Islet of Langerhans (tissue), 1 donor: Measurements from ENCODE around the gene TIGD1.
"Not testable (repeated sequence)": the region's sequence is repeated elsewhere in the genome, so short reads cannot be mapped to it uniquely, and the experiment has no call there.

ENCODE experiments used
- FAIRE-seq: peaks from one replicate; lab custom pipeline; 2011; peaks lifted over from hg19 to GRCh38; lab: Jason Lieb, UNC

The TIGD1 gene

DNA sequence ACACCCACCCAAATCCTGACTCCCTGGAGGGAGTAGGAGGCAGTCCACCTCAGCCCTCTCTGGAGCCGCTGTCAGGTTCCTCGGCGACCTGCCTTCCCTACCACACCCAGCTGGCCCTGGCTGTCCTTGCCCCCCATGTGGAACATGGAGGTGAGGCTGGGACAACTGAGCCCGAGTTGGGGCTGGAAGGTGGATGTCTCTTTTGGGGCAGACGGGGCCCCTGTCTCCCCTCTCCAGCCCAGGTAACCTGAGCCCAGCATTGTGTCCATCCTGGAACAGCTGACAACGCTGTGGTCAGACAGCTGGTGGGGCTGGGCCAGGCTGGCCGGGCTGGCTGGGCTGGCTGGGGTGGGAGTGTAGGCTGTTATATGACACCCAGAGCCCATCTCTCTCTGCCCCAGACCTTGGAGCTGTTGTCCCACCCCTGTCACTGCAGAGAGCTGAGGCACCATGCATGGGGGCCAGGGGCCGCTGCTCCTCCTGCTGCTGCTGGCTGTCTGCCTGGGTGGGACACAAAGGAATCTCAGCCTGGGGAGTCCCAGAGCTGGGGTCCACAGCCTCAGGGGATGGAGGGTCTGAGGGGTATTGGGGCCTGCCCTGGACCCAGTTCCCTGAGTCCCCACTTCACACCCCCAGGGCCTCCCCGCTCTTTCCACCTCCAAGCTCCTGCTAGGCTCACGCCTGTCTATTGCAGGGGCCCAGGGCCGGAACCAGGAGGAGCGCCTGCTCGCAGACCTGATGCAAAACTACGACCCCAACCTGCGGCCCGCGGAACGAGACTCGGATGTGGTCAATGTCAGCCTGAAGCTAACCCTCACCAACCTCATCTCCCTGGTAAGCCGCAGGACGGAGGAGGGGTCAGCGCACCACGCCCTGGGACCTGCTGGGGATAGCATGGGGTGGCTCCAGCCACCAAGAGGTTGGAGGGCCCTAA lies 10.8 kb downstream of the TIGD1 start, which contains the start of gene CHRNG:
TSS of gene CHRNG (plus strand) at position 395 of the 934 bp plus-strand sequence. CDS start at position 451, 56 bp downstream.
- FAIRE-seq = no peak

DNA sequence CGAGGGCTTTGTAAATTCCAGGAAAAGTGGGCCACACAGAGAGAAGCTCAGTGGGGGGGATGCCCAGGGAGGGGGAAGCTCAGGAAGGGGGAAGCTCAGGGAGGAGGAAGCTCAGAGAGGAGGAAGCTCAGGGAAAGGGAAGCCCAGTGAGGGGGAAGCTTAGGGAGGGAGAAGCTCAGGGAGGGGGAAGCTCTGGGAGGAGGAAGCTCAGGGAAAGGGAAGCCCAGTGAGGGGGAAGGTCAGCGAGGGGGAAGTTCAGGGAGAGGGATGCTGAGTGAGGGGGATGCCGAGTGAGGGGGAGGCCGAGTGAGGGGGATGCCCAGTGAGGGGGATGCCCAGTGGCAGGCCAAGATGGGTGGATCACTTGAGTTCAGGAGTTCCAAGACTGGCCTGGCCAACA lies 11.7 kb downstream of the TIGD1 start:
- FAIRE-seq = no peak

DNA sequence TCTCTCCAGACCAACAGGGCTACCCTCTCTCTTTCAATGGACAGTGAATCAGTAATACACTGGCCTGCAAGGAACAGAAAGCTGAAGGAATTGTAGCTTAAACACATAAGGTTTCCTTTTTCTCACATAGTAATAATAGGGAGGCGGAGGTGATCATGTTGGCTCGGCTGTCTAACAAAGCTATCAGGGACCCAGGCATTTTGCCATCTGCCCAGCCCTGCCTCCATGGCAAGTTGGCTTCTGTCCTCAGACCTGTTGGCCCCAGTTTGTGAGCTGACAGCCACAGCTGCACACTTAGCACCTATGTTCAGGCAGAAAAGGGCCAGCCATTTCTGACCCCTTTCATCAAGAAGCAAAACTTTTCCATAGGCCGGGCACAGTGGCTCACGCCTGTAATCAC lies 12.9 kb downstream of the TIGD1 start:
- FAIRE-seq = no peak

DNA sequence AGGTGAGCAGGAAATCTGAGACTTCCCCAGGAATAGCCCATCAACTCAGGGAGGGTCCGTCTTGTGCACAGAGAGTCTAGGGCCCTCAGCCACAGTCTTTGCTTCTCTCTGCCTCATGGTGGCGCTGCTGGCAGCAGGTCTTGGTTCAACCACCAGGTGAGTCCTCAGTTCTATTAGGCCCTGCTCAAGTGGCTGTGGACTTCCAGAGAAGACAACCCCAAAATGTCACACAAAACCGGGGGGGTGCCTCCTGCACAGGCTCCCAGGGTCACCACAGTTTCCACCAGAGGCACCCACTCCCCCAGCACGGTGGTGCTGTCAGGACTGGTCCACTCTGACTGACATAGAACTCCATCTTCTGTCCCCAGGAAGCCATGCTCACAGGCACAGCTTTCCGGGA lies 13.3 kb downstream of the TIGD1 start:
- FAIRE-seq = no peak

DNA sequence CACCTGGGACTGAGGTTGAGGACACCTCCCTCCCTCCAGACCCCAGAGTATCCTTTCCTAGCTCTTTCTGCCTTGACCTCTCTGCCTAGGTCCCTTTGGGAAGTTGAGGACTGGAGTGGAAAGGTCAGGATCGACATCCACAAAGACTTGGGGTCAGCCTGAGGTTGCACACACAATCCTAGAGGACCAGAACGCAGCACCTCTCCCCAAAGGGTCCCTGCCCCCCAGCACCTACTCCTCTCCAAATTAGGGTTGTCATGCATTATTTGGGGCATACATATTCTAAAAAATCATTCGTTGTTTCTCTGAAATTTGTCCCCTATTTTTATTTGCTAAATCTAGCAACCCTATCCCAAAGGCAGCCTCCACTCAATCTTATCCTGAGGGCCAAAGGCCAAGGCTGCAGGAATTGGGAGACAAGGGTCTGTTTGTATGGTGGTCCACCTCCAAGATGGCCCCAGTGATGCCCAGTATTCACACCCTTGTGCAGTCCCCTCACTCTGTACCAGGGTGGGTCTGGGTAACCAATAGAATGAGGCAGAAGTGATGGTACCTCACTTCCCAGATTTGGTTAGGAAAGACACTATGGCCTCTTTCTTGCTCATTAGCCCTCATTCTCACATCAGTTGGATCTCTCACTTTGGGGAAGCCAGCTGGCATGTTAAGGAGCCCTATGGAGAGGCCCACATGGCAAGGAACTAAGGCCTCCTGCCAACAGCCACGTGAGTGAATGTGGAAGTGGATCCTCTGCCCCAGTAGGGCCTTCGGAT lies 14.4 kb downstream of the TIGD1 start:
- FAIRE-seq = no peak

DNA sequence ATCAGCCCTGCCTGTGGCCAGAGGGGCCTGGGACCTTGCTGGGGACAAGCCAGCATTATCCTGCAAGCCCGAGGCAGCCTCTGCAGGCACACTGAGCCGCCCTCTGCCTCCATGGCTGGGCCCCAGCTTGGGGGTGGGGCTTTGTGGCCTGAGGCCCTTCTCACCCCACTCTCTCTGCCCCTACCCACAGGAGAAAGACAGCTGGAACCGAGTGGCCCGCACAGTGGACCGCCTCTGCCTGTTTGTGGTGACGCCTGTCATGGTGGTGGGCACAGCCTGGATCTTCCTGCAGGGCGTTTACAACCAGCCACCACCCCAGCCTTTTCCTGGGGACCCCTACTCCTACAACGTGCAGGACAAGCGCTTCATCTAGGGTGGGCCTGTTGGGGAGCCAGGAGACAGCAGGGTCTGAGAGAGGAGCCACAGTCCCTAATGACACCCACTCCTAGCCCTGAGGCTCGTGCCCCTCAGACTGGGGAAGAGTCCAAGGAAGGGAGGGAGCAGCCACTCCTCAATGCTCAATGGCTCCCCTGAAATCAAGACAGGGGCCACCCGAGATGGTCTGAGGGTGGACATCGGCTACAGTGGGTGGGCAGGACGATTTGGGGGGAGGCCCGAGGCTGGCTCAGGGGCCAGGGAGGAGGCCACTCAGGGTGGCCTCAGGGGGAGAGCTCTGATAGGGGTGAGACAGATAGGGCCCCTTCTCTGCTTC lies 15.3 kb downstream of the TIGD1 start:
- no peak for FAIRE-seq

DNA sequence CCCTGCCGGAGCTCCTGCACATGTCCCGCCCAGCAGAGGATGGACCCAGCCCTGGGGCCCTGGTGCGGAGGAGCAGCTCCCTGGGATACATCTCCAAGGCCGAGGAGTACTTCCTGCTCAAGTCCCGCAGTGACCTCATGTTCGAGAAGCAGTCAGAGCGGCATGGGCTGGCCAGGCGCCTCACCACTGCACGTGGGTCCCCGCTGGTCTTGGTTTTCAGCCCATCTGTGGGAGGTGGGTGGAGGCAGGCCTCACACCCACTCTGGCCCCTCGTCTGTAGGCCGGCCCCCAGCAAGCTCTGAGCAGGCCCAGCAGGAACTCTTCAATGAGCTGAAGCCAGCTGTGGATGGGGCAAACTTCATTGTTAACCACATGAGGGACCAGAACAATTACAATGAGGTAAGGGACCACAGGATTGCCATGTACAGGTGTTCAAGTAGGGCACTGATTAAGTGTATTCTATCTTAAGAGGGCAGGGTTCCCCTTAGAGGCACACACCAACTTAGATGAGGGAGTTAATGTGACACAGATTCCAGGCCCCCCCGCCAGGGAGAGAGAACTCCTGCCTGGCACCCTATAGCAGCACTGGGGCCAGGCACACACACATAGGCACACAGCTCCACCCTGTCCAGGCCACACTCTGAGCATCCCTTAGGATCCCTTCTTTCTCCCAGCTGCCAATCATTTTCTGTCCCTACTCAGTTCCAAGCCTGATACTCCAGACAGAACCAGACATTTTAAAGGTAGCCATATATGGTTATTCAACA lies 16.2 kb downstream of the TIGD1 start:
- FAIRE-seq = no peak

DNA sequence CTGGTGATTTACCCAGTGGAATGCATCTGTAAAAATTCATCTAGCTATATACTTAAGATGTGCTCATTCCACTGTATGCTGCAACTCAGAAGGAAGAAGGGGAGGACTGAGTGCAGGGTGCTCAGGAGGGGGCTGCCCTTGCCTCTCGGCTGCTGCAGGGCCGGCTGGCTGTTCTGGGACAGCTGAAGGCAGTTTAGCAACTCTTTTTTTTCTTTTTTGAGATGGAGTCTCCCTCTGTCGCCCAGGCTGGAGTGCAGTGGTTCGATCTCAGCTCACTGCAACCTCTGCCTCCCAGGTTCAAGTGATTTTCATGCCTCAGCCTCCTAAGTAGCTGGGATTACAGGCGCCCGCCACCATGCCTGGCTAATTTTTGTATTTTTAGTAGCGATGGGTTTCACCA lies 17.5 kb downstream of the TIGD1 start:
- not testable (repeated sequence) for FAIRE-seq

DNA sequence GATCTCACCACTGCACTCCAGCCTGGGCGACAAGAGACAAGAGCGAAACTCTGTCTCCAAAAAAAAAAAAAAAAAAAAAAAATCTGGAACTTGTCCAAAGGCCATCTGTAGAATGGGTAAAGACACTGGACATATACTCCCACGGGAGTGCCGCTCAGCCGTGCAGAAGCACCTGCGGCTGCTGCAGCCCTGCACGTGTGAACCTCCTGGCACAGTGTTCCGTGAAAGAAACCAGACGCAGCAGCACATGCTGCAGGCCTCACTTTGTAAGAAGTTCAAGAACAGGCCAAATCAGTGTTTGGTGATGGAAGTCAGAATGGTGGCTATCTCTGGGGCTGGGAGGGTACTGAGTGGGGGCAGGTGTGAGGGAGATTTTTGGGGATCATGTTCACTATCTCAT lies 17.9 kb downstream of the TIGD1 start:
- FAIRE-seq = no peak

DNA sequence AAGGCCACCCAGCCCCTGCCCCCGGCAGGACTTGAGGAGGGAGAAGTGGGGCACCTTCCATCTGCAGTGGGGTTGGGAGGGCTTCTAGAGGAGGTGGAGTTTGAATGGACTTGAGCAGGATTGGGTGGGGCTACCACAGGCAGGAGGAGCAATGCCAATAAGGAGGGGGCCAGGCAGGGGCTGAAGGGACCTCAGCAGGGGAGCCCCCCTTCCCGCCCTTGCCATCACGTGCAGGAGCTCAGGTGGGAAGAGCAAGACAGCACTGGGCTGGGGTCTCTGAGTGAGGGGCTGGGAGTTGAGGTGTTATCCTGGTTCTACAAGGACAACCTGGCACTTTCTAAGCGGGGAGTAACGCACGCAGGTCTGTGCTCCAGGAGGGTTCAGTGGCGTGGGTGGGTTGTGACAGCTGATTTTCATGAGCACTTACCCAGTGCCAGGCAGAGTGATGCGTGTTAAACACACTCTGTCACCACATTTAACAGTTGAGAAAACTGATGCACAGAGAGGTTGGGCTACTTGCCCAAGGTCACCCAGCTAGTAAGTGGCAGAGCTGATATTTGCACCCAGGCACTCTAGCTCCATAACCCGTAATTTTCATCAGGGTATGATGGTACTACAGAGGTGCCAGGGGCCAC lies 19.6 kb downstream of the TIGD1 start:
- no peak for FAIRE-seq

DNA sequence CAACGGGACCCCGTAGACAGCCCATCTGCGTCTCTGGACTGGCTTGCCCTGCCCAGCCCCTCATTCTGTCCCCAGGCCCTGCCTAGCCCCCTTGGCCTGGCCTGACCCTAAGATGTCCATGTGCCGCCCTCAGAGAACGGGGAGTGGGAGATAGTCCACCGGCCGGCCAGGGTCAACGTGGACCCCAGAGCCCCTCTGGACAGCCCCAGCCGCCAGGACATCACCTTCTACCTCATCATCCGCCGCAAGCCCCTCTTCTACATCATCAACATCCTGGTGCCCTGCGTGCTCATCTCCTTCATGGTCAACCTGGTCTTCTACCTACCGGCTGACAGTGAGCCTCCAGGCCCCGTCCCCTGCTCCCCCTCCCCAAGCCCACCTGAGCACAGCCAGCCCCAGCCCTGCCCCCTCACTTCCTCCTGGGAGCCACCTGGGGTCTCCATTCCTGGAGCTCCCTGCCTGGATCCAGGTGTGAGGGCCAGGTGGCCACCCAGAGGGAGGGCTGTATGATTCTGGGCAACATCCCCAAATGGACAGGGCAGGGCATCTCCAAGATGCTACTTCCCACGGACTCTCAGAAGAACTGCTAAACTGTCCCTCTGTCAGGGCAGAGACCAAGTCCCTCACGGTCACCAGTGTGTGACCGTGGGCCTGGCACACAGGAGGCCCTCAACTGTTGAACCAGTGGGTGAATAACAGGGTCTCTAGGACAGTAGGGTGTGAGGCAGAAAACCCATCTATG lies 20.4 kb downstream of the TIGD1 start:
- FAIRE-seq = no peak

DNA sequence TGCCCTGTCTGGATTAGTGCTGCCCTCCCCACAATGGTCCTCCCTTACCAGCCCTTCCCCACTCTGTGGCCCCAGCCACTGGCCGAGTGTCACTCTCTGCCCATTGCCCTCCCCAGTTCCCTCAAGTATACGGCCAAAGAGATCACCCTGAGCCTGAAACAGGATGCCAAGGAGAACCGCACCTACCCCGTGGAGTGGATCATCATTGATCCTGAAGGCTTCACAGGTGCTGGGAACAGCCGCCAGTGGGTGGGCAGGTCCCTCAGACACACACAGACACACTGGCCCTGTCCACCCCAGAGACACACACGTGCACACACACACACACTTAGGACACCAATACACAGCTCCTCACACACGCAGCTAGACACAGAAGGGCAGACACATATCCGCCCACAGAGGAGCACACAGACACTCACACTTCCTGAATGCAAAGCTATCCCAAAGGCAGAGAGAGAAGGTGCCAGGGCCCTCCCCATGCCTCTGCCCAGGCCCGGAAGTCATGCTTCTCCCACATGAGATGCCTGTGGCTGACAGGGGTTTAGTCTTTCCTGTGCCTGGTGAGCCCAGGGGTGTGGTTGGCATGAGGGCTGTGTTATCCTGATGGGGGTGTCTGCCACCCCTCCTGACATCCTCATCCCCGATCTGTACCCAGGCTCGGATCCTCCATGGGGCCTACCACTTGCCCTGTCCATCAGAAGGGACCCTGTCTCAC lies 21.5 kb downstream of the TIGD1 start:
- no peak for FAIRE-seq

DNA sequence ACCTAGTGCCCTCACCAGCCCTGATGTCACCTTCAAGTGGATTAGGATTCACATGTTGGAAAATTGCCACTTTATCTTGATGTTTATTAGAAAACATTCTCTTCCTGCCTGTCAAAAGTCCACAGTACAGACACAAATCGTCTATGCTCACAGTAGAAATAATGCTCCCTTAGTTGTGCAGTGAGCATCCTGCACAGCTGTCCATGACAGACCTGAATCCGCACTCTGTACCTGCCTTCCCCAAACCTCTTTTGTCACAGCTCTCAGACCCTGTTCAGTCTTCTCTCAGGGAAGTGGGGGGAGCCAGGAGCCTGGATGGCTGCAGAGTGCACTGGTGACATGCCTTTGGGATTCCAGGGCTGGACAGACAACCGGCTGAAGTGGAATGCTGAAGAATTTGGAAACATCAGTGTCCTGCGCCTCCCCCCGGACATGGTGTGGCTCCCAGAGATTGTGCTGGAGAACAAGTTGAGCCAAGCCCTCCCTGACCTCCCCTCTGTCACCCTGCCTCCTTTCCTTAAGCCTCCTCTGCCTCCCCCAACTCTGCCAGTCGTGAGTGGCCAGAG lies 22.4 kb downstream of the TIGD1 start:
- FAIRE-seq = no peak

DNA sequence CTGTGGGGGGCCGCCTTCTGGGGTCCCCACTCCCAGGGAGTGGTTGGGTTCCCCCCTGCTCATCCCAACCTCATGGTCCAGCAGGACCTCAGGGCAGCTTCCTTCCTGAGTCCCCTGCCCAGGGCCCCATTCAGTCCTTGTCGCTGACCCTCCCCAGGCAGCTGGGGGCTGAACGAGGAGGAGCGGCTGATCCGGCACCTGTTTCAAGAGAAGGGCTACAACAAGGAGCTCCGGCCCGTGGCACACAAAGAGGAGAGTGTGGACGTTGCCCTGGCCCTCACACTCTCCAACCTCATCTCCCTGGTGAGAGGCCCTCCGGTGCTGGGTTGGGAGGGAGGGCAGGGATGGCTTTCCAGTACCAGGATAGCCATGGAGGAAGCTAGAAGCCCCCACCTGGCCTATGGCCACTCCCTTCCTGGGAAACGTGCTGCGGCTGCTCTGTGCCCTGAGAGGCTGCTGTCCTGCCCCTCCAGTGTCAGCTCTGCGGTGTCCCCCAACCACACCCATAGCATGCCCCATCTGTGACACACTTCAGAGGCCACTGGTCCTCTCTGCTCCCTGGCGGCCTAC lies 23.9 kb downstream of the TIGD1 start:
- no peak for FAIRE-seq

DNA sequence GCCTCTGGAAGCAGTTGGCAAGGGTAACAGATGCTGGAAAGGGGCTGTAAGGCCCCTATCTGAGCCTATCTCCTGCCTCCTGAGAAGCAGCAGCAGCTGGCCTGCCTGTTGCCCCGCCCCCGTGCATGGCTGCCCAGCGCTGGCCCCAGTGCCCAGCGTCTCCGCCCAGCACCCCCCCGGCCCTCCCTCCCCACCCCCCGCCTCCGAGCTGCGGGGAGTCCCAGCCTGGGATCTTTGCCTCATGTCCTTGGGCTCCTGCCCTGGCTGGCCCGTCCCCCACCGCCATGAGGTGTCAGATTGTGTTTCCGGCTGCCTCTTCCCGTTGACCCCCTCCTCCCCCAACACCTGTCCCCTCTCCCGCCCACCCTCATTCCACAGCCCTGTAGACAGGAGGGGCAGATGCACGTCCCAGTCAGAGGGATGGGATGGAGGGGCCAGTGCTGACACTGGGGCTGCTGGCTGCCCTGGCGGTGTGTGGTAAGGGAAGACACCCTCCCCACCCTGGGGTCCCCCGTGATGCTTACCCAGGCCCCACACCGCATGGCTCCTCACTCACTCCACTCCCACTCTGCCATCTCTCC lies 24.5 kb downstream of the TIGD1 start, which contains the start of gene CHRND:
TSS of gene CHRND (plus strand) at position 370 of the 581 bp plus-strand sequence. CDS start at position 426, 56 bp downstream.
- FAIRE-seq = no peak

DNA sequence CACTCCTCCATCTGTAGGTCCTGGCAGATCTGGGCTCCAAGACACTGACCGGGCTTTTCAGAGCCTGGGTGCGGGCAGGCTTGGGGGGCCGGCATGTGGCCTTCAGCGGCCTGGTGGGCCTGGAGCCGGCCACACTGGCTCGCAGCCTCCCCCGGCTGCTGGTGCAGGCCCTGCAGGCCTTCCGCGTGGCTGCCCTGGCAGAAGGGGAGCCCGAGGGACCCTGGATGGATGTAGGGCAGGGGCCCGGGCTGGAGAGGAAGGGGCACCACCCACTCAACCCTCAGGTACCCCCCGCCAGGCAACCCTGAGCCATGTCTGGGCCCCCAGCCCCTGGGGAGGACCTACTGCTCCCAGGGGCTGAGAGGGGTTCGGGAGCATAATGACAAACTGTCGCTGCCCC lies 25.2 kb downstream of the TIGD1 start:
- no peak for FAIRE-seq

DNA sequence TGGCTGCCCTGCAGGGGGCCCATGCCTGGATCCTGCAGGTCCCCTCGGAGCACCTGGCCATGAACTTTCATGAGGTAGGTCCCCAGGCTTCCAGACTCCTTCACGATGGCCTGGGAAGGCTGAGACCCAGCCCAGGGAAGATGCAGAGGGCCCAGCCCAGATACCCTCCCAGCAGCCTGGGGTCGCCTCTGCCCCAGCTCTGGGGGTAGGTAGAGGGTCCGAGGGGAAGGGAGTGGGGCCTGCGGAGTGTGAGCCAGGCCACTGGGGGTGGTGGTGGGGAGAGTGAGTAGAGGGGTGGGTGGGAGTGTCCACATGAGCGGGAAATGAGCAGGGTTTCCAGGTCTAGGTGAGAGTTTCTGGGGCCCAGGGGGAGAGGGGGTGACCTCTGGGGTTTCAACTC lies 25.6 kb downstream of the TIGD1 start:
- FAIRE-seq = no peak

DNA sequence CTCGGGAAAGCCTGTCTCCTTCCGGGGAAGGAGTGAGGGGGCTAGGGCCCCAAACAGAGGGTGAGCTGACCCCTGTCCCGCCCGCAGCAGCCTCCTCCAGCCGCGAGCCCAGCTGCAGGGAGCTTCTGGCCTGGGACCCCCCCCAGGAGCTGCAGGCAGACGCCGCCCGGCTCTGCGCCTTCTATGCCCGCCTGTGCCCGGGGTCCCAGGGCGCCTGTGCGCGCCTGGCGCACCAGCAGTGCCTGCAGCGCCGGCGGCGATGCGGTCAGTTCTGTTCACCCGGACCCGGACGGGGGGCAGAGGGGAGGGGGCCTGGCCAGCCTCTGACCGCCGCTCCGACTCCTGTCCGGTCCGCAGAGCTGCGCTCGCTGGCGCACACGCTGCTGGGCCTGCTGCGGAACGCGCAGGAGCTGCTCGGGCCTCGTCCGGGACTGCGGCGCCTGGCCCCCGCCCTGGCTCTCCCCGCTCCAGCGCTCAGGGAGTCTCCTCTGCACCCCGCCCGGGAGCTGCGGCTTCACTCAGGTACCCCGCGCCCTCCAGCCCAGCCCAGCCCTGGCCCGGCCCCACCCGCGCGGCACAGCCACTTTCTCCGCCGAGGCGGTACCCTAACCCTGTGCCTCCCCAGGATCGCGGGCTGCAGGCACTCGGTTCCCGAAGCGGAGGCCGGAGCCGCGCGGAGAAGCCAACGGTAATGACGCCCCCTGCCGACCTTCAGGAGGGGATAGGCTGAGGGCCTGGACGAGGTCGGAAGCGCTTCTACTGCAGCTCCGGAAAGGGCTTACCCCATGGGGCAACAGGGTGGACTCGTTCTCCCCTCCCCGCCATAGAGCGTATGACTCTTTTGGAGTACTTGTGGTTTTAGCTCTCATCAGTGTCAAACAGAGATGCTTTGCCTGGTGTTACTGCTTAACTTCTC lies 26.4 kb downstream of the TIGD1 start:
- FAIRE-seq = no peak
